ENCODE data around the gene GSTA5.
"Not testable (repeated sequence)": the region's sequence is repeated elsewhere in the genome, so short reads cannot be mapped to it uniquely, and the experiment has no call there.

Gene GSTA5

GRCh38 chr6:52871621-52872020 is 31.0 kb upstream of the GSTA5 start:
- H3K27ac ChIP-seq (ENCODE audit: low read depth, low read length) = no peak overlapping the region

GRCh38 chr6:52870335-52871091 is 29.9 kb upstream of the GSTA5 start:
- not testable (repeated sequence) for H3K9me3 ChIP-seq (ENCODE audit: control insufficient read depth in 5 of 5, low read length in 5 of 5); H3K9ac ChIP-seq (ENCODE audit: low read length in 5 of 5); H3K36me3 ChIP-seq (ENCODE audit: control insufficient read depth in 5 of 5, insufficient read depth in 5 of 5, low read length in 5 of 5); H3K4me1 ChIP-seq (ENCODE audit: control insufficient read depth in 5 of 5, insufficient read depth in 5 of 5, low read length in 5 of 5); H3K27me3 ChIP-seq (ENCODE audit: control insufficient read depth in 5 of 5, insufficient read depth in 4 of 5, low read length in 5 of 5); H3K27ac ChIP-seq (ENCODE audit: low read depth, low read length); H3K4me3 ChIP-seq (ENCODE audit: low read depth in 1 of 5, low read length in 5 of 5)

More at GRCh38 chr6:52871621-52872020, 31.0 kb upstream of the GSTA5 start:
- no peaks in the 10 kb centered on the region for H3K27me3 ChIP-seq (ENCODE audit: control insufficient read depth in 5 of 5, insufficient read depth in 4 of 5, low read length in 5 of 5)
- H3K36me3 ChIP-seq (ENCODE audit: control insufficient read depth in 5 of 5, insufficient read depth in 5 of 5, low read length in 5 of 5) = no peaks in the 10 kb centered on the region
- H3K4me3 ChIP-seq (ENCODE audit: low read depth in 1 of 5, low read length in 5 of 5) = no peak overlapping the region
- H3K9ac ChIP-seq (ENCODE audit: low read length in 5 of 5) = no peak overlapping the region
- no peaks in the 10 kb centered on the region for H3K9me3 ChIP-seq (ENCODE audit: control insufficient read depth in 5 of 5, low read length in 5 of 5)
- no peaks in the 10 kb centered on the region for H3K4me1 ChIP-seq (ENCODE audit: control insufficient read depth in 5 of 5, insufficient read depth in 5 of 5, low read length in 5 of 5)

- H3K36me3 ChIP-seq (ENCODE audit: control insufficient read depth in 5 of 5, insufficient read depth in 5 of 5, low read length in 5 of 5); H3K4me1 ChIP-seq (ENCODE audit: control insufficient read depth in 5 of 5, insufficient read depth in 5 of 5, low read length in 5 of 5); H3K27me3 ChIP-seq (ENCODE audit: control insufficient read depth in 5 of 5, insufficient read depth in 4 of 5, low read length in 5 of 5); H3K4me3 ChIP-seq (ENCODE audit: low read depth in 1 of 5, low read length in 5 of 5); H3K9me3 ChIP-seq (ENCODE audit: control insufficient read depth in 5 of 5, low read length in 5 of 5); H3K9ac ChIP-seq (ENCODE audit: low read length in 5 of 5); H3K27ac ChIP-seq (ENCODE audit: low read depth, low read length): not testable (repeated sequence)
Observed at GRCh38 chr6:52868899-52869298, 28.3 kb upstream of the GSTA5 start.

- Histone ChIP-seq H3K9ac (ENCODE audit: low read length in 5 of 5) (no peak overlapping the region), H3K4me1 (ENCODE audit: control insufficient read depth in 5 of 5, insufficient read depth in 5 of 5, low read length in 5 of 5) (no peaks in the 10 kb centered on the region), H3K4me3 (ENCODE audit: low read depth in 1 of 5, low read length in 5 of 5) (no peak overlapping the region), H3K27me3 (ENCODE audit: control insufficient read depth in 5 of 5, insufficient read depth in 4 of 5, low read length in 5 of 5) (no peaks in the 10 kb centered on the region), H3K9me3 (ENCODE audit: control insufficient read depth in 5 of 5, low read length in 5 of 5) (no peaks in the 10 kb centered on the region), H3K27ac (ENCODE audit: low read depth, low read length) (no peak overlapping the region), H3K36me3 (ENCODE audit: control insufficient read depth in 5 of 5, insufficient read depth in 5 of 5, low read length in 5 of 5) (no peaks in the 10 kb centered on the region)
Observed at GRCh38 chr6:52868240-52868639, 27.6 kb upstream of the GSTA5 start.

GRCh38 chr6:52861151-52861550 is 20.5 kb upstream of the GSTA5 start:
- not testable (repeated sequence) for H3K4me3 ChIP-seq (ENCODE audit: low read depth in 1 of 5, low read length in 5 of 5); H3K9ac ChIP-seq (ENCODE audit: low read length in 5 of 5); H3K9me3 ChIP-seq (ENCODE audit: control insufficient read depth in 5 of 5, low read length in 5 of 5); H3K27ac ChIP-seq (ENCODE audit: low read depth, low read length); H3K27me3 ChIP-seq (ENCODE audit: control insufficient read depth in 5 of 5, insufficient read depth in 4 of 5, low read length in 5 of 5); H3K4me1 ChIP-seq (ENCODE audit: control insufficient read depth in 5 of 5, insufficient read depth in 5 of 5, low read length in 5 of 5); H3K36me3 ChIP-seq (ENCODE audit: control insufficient read depth in 5 of 5, insufficient read depth in 5 of 5, low read length in 5 of 5)

GRCh38 chr6:52858416-52858815 is 17.8 kb upstream of the GSTA5 start:
- Histone ChIP-seq H3K4me1 (ENCODE audit: control insufficient read depth in 5 of 5, insufficient read depth in 5 of 5, low read length in 5 of 5) (no peaks in the 10 kb centered on the region), H3K9me3 (ENCODE audit: control insufficient read depth in 5 of 5, low read length in 5 of 5) (no peaks in the 10 kb centered on the region), H3K4me3 (ENCODE audit: low read depth in 1 of 5, low read length in 5 of 5) (no peak overlapping the region), H3K9ac (ENCODE audit: low read length in 5 of 5) (no peak overlapping the region), H3K36me3 (ENCODE audit: control insufficient read depth in 5 of 5, insufficient read depth in 5 of 5, low read length in 5 of 5) (no peaks in the 10 kb centered on the region), H3K27me3 (ENCODE audit: control insufficient read depth in 5 of 5, insufficient read depth in 4 of 5, low read length in 5 of 5) (peaks cover 0 to 8% (median 0%) of the 10 kb centered on the region in 5 donors), H3K27ac (ENCODE audit: low read depth, low read length) (no peak overlapping the region)

GRCh38 chr6:52856137-52856536 is 15.5 kb upstream of the GSTA5 start:
- H3K9me3 ChIP-seq (ENCODE audit: control insufficient read depth in 5 of 5, low read length in 5 of 5); H3K9ac ChIP-seq (ENCODE audit: low read length in 5 of 5); H3K27ac ChIP-seq (ENCODE audit: low read depth, low read length); H3K27me3 ChIP-seq (ENCODE audit: control insufficient read depth in 5 of 5, insufficient read depth in 4 of 5, low read length in 5 of 5); H3K4me3 ChIP-seq (ENCODE audit: low read depth in 1 of 5, low read length in 5 of 5); H3K4me1 ChIP-seq (ENCODE audit: control insufficient read depth in 5 of 5, insufficient read depth in 5 of 5, low read length in 5 of 5); H3K36me3 ChIP-seq (ENCODE audit: control insufficient read depth in 5 of 5, insufficient read depth in 5 of 5, low read length in 5 of 5): not testable (repeated sequence)

GRCh38 chr6:52849137-52849536 is 8.5 kb upstream of the GSTA5 start:
- Histone ChIP-seq H3K9me3 (ENCODE audit: control insufficient read depth in 5 of 5, low read length in 5 of 5) (peaks cover 0 to 10% (median 6%) of the 10 kb centered on the region in 5 donors), H3K27me3 (ENCODE audit: control insufficient read depth in 5 of 5, insufficient read depth in 4 of 5, low read length in 5 of 5) (no peaks in the 10 kb centered on the region), H3K36me3 (ENCODE audit: control insufficient read depth in 5 of 5, insufficient read depth in 5 of 5, low read length in 5 of 5) (no peaks in the 10 kb centered on the region), H3K4me3 (ENCODE audit: low read depth in 1 of 5, low read length in 5 of 5) (no peak overlapping the region), H3K4me1 (ENCODE audit: control insufficient read depth in 5 of 5, insufficient read depth in 5 of 5, low read length in 5 of 5) (no peaks in the 10 kb centered on the region), H3K9ac (ENCODE audit: low read length in 5 of 5) (no peak overlapping the region), H3K27ac (ENCODE audit: low read depth, low read length) (no peak overlapping the region)

- no peak overlapping the region for H3K9ac ChIP-seq (ENCODE audit: low read length in 5 of 5)
- H3K36me3 ChIP-seq (ENCODE audit: control insufficient read depth in 5 of 5, insufficient read depth in 5 of 5, low read length in 5 of 5) = no peaks in the 10 kb centered on the region
- H3K27ac ChIP-seq (ENCODE audit: low read depth, low read length) = no peak overlapping the region
- no peak overlapping the region for H3K4me3 ChIP-seq (ENCODE audit: low read depth in 1 of 5, low read length in 5 of 5)
- H3K9me3 ChIP-seq (ENCODE audit: control insufficient read depth in 5 of 5, low read length in 5 of 5) = peaks cover 0 to 10% (median 6%) of the 10 kb centered on the region in 5 donors
- no peaks in the 10 kb centered on the region for H3K4me1 ChIP-seq (ENCODE audit: control insufficient read depth in 5 of 5, insufficient read depth in 5 of 5, low read length in 5 of 5)
- H3K27me3 ChIP-seq (ENCODE audit: control insufficient read depth in 5 of 5, insufficient read depth in 4 of 5, low read length in 5 of 5) = no peaks in the 10 kb centered on the region
Observed at GRCh38 chr6:52846002-52846401, 5.4 kb upstream of the GSTA5 start.

- H3K9me3 ChIP-seq (ENCODE audit: control insufficient read depth in 5 of 5, low read length in 5 of 5) = peaks cover 0 to 6% (median under 1%) of the 10 kb centered on the region in 5 donors
- no peaks in the 10 kb centered on the region for H3K27me3 ChIP-seq (ENCODE audit: control insufficient read depth in 5 of 5, insufficient read depth in 4 of 5, low read length in 5 of 5)
- H3K27ac ChIP-seq (ENCODE audit: low read depth, low read length) = no peak overlapping the region
- H3K36me3 ChIP-seq (ENCODE audit: control insufficient read depth in 5 of 5, insufficient read depth in 5 of 5, low read length in 5 of 5) = no peaks in the 10 kb centered on the region
- H3K9ac ChIP-seq (ENCODE audit: low read length in 5 of 5) = no peak overlapping the region
- no peaks in the 10 kb centered on the region for H3K4me1 ChIP-seq (ENCODE audit: control insufficient read depth in 5 of 5, insufficient read depth in 5 of 5, low read length in 5 of 5)
- no peak overlapping the region for H3K4me3 ChIP-seq (ENCODE audit: low read depth in 1 of 5, low read length in 5 of 5)
Observed at GRCh38 chr6:52843605-52844004, 3.0 kb upstream of the GSTA5 start.

Measured in subcutaneous abdominal adipose tissue (tissue), 5 donors.